ENCODE data around the gene TLR9. TPM values are rescaled to one million over a fixed set of nuclear protein-coding genes. Genes with fewer than 3 reads are reported as not detected.

Gene TLR9
- total and polyA plus RNA-seq, 2 donors (not counting 1 experiment from before 2014, with no cell fraction given) = under 0.01 TPM; not detected in 1

DNA sequence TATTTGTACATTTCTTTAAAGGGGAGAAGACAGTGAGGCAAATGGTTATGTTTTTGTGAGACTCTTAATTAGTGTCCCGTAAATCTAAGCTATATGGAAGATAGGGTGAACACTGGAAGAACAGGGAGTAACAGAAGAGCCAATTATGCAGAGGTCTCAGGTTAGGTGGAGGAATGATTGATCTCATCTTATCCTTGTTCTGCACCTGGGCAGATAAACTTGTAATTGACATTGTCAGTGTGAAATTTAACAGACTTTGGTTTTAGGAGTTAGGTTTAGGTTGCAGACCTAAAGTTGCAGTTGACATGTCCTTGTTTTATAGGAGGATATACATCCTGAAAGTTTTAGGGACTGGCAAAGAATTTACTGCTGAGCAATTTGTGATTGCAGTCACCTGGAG, 16.6 kb upstream of the TLR9 start:
- peaks cover 8% of the 10 kb centered on the region for H3K79me2 ChIP-seq (ENCODE audit: control insufficient read depth, insufficient read depth, low read length)
- no peak overlapping the region for H3K4me2 ChIP-seq (ENCODE audit: extremely low read depth, insufficient read depth, low read length)
- H3K36me3 ChIP-seq (ENCODE audit: control insufficient read depth, insufficient read depth, low read length) = peaks cover 2% of the 10 kb centered on the region
- H3K27me3 ChIP-seq (ENCODE audit: control insufficient read depth, insufficient read depth, low read length) = no peaks in the 10 kb centered on the region
- H3K9me3 ChIP-seq (ENCODE audit: control insufficient read depth, insufficient read depth, low read depth, low read length) = no peaks in the 10 kb centered on the region
- no peak overlapping the region for H2AFZ ChIP-seq (ENCODE audit: low read length)
- H3K27ac ChIP-seq (ENCODE audit: insufficient read depth, low read length) = no peak overlapping the region
- no peak for TF ChIP-seq EZH2 (IDR thresholded peaks at IDR 0.05; ENCODE audit: low read length, missing control alignments)
- TF ChIP-seq CTCF (conservative IDR thresholded peaks at IDR 0.05 in 1 of 2, IDR thresholded peaks at IDR 0.05 in 1 of 2; ENCODE audit: low read depth in 1 of 2, low read length in 2 of 2) = no peak
- DNase-seq (ENCODE audit: low read depth in 2 of 2) = no peak
- no peak overlapping the region for H3K4me3 ChIP-seq (replicated peaks in 1 of 4; ENCODE audit: control extremely low read depth in 1 of 4, insufficient read depth in 1 of 4, low read depth in 3 of 4, low read length in 4 of 4)
- H4K20me1 ChIP-seq (ENCODE audit: control insufficient read depth, extremely low read depth, insufficient read depth, low read length) = no peaks in the 10 kb centered on the region
- no peak overlapping the region for H3K9ac ChIP-seq (ENCODE audit: insufficient read depth, low read length)
- H3K4me1 ChIP-seq (ENCODE audit: control insufficient read depth, extremely low read depth, insufficient read depth, low read length) = peaks cover 21% of the 10 kb centered on the region

DNA sequence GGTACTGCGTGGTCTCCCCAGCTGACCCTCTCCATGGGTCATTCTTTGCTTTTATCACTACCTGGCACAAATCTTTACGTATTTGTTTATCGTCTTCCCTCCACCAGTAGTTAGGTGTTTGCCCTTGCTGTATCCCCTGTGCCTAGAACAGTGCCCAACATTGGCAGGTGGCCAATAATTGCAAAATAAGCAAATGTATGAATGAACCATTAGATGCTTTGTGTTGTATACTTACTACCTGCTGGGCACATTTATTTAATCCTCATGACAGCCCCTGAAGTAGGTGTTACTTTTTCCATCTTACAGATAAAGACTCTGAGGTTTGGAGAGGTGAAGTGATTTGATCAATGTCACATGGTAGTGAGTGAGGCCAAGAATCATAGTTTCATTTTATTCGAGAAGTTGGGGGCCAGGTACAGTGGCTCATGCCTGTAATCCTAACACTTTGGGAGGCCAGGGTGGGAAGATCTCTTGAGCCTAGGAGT, 15.5 kb upstream of the TLR9 start:
- DNase-seq (ENCODE audit: low read depth in 2 of 2) = no peak
- Histone ChIP-seq H4K20me1 (ENCODE audit: control insufficient read depth, extremely low read depth, insufficient read depth, low read length) (no peaks in the 10 kb centered on the region), H3K4me1 (ENCODE audit: control insufficient read depth, extremely low read depth, insufficient read depth, low read length) (peaks cover 27% of the 10 kb centered on the region), H3K4me2 (ENCODE audit: extremely low read depth, insufficient read depth, low read length) (no peak overlapping the region), H3K9me3 (ENCODE audit: control insufficient read depth, insufficient read depth, low read depth, low read length) (no peaks in the 10 kb centered on the region), H3K4me3 (replicated peaks in 1 of 4; ENCODE audit: control extremely low read depth in 1 of 4, insufficient read depth in 1 of 4, low read depth in 3 of 4, low read length in 4 of 4) (no peak overlapping the region), H3K27me3 (ENCODE audit: control insufficient read depth, insufficient read depth, low read length) (no peaks in the 10 kb centered on the region), H3K27ac (ENCODE audit: insufficient read depth, low read length) (peak overlapping the region; percentile 83), H3K9ac (ENCODE audit: insufficient read depth, low read length) (no peak overlapping the region), H2AFZ (ENCODE audit: low read length) (no peak overlapping the region), H3K79me2 (ENCODE audit: control insufficient read depth, insufficient read depth, low read length) (peaks cover 17% of the 10 kb centered on the region), H3K36me3 (ENCODE audit: control insufficient read depth, insufficient read depth, low read length) (no peaks in the 10 kb centered on the region)
- no peak for TF ChIP-seq CTCF (conservative IDR thresholded peaks at IDR 0.05 in 1 of 2, IDR thresholded peaks at IDR 0.05 in 1 of 2; ENCODE audit: low read depth in 1 of 2, low read length in 2 of 2)
- TF ChIP-seq EZH2 (IDR thresholded peaks at IDR 0.05; ENCODE audit: low read length, missing control alignments) = no peak

- Histone ChIP-seq H3K4me2 (ENCODE audit: extremely low read depth, insufficient read depth, low read length) (peak overlapping the region; percentile 51), H3K4me1 (ENCODE audit: control insufficient read depth, extremely low read depth, insufficient read depth, low read length) (peaks cover 27% of the 10 kb centered on the region), H3K79me2 (ENCODE audit: control insufficient read depth, insufficient read depth, low read length) (peaks cover 23% of the 10 kb centered on the region), H3K27ac (ENCODE audit: insufficient read depth, low read length) (peak overlapping the region; percentile 83), H3K9ac (ENCODE audit: insufficient read depth, low read length) (peak overlapping the region; percentile 41), H3K27me3 (ENCODE audit: control insufficient read depth, insufficient read depth, low read length) (no peaks in the 10 kb centered on the region), H4K20me1 (ENCODE audit: control insufficient read depth, extremely low read depth, insufficient read depth, low read length) (no peaks in the 10 kb centered on the region), H2AFZ (ENCODE audit: low read length) (no peak overlapping the region), H3K4me3 (replicated peaks in 1 of 4; ENCODE audit: control extremely low read depth in 1 of 4, insufficient read depth in 1 of 4, low read depth in 3 of 4, low read length in 4 of 4) (peak overlapping the region in 2 of 4 experiments; percentile 78 to 90), H3K36me3 (ENCODE audit: control insufficient read depth, insufficient read depth, low read length) (no peaks in the 10 kb centered on the region), H3K9me3 (ENCODE audit: control insufficient read depth, insufficient read depth, low read depth, low read length) (no peaks in the 10 kb centered on the region)
- TF ChIP-seq EZH2 (IDR thresholded peaks at IDR 0.05; ENCODE audit: low read length, missing control alignments) (no peak), CTCF (conservative IDR thresholded peaks at IDR 0.05 in 1 of 2, IDR thresholded peaks at IDR 0.05 in 1 of 2; ENCODE audit: low read depth in 1 of 2, low read length in 2 of 2) (peak in 1 of 2 donors; percentile 15)
- DNase-seq (ENCODE audit: low read depth in 2 of 2) = peak; percentile 94 to 98
Observed at GRCh38 chr3:52240059-52240885, 14.8 kb upstream of the TLR9 start.

Measured in fibroblast of lung (primary cell).